Esophagus (tissue), 2 donors: ENCODE results near the gene CORO2A. TPM values are rescaled to one million over a fixed set of nuclear protein-coding genes. Genes with fewer than 3 reads are reported as not detected.
A peak's percentile ranks its signal among the peaks of the same experiment; 100 is the strongest.
"Not testable (repeated sequence)": the region's sequence is repeated elsewhere in the genome, so short reads cannot be mapped to it uniquely, and the experiment has no call there.

Experiments
- H3K27ac ChIP-seq, 2 donors: one replicate each; pipeline ENCODE4 v1.5.1; 2013; ENCODE audit warnings: low read depth in 2 of 2, mild to moderate bottlenecking in 2 of 2, inconsistent platforms in 1 of 2, low read length in 1 of 2, moderate library complexity in 1 of 2
- H3K27me3 ChIP-seq, 2 donors: one replicate each; pipeline ENCODE4 v1.6.1; 2013; ENCODE audit warnings: low read length in 2 of 2, control low read depth in 1 of 2, mild to moderate bottlenecking in 1 of 2; ENCODE audit not compliant: insufficient read depth in 2 of 2, control insufficient read depth in 1 of 2
- H3K36me3 ChIP-seq, 2 donors: one replicate each; pipeline ENCODE4 v1.6.1; 2013; ENCODE audit warnings: low read length in 1 of 2; ENCODE audit not compliant: control insufficient read depth in 2 of 2, insufficient read depth in 2 of 2
- H3K4me1 ChIP-seq, 2 donors: one replicate each; pipeline ENCODE4 v1.6.1; 2013; ENCODE audit warnings: low read length in 1 of 2; ENCODE audit not compliant: control insufficient read depth in 2 of 2, insufficient read depth in 2 of 2
- H3K4me3 ChIP-seq, 2 donors: one replicate each; pipeline ENCODE4 v1.5.1; 2013; ENCODE audit warnings: low read length in 2 of 2, mild to moderate bottlenecking in 2 of 2, low read depth in 1 of 2, moderate library complexity in 1 of 2
- H3K9me3 ChIP-seq, 2 donors: one replicate each; pipeline ENCODE4 v1.6.1; 2013; ENCODE audit warnings: mild to moderate bottlenecking in 2 of 2, low read depth in 1 of 2, low read length in 1 of 2, moderate library complexity in 1 of 2; ENCODE audit not compliant: control insufficient read depth in 2 of 2, insufficient read depth in 1 of 2
- WGBS, 2 donors: extraction: QIAGEN DNeasy Blood & Tissue Kit; methylation state at CpG; one replicate each; pipeline ENCODE4 v1.1.7; 2013; 5-methylcytosine and 5-hydroxymethylcytosine counted together
- polyA plus RNA-seq, 2 donors: library from polyadenylated mRNA; stranded (reverse); fragments of 200-250 nt; gene quantifications; one replicate each; pipeline ENCODE4 v1.2.3, GENCODE V29; 2013
- donor health status: healthy with polysubstance abuse.
- donor health status: Bipolar disorder and iron deficiency.

The CORO2A gene
- polyA plus RNA-seq, 2 donors, result 7.1 to 9.0 TPM

DNA sequence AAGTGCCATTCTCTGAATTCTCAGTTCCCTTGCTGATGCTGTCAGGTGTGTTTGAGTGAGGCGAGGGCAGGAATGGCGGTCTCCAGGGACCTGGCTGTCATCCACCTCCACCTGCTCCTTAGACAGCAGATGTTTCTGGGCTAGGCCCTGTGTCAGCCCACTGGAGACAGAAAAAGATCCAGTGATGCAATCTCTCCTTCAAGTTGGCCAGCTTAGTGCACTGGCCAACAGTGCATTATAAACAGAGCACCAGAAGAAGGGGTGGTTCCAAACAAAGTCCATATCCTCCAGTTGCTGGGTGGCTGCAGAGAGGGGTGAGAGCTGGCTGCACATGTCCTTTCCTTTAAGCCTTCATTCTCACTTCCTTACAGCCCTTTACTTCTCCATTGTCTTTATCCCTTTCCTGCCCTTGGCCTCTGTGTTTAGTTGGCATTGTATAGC lies 109.4 kb downstream of the CORO2A start:
- 93 to 96% methylated on average over 2 of the region's 2 CpGs for WGBS, 2 donors
- Histone ChIP-seq H3K4me1 (peaks cover 0 to 10% of the 10 kb centered on the region in 2 donors), H3K27me3 (no peaks in the 10 kb centered on the region), H3K27ac (peak overlapping the region in 1 of 2 donors; percentile 0), H3K9me3 (no peaks in the 10 kb centered on the region), H3K36me3 (peaks cover 6 to 26% of the 10 kb centered on the region in 2 donors), H3K4me3 (no peak overlapping the region)

DNA sequence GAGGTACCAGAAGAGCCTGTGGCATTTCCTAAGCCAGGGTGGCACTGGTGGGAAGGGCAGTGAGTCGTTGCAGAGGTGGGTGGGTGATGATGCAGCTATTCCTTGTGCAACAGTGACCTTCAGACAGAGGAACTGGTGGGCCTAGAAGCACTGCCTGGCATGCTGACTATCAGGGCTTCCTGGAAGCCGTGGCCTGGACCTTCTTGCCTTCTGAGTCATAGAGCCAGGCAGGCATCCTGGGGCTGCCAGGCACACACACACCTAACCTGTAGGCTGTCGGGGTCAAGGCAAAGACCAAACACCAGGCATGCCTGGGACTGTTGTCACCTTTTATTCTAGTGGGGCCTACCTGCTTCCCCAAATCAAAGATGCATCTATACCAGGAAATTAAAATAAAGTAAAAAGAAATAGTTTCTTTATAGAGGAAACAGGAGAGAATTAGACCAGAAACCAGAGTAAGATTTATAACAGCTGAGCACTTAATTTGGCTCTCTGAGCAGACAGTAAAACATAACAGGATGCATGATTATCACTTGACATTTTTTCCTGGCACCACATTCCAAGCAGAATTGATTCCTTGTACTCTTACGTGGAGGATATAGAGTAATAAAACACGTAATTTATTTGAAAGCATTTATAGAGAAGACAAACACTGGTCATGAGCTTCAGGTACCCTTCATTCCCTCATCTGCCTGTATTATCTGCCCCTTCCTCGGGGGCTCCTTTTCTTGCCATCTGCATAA lies 110.8 kb downstream of the CORO2A start:
- no peaks in the 10 kb centered on the region for H3K9me3 ChIP-seq
- peaks cover 6 to 29% of the 10 kb centered on the region in 2 donors for H3K36me3 ChIP-seq
- no peaks in the 10 kb centered on the region for H3K27me3 ChIP-seq
- H3K27ac ChIP-seq, result peak overlapping the region; percentile 20 to 79
- H3K4me1 ChIP-seq, result peaks cover 0 to 3% of the 10 kb centered on the region in 2 donors
- 58 to 65% methylated on average over 6 of the region's 6 CpGs for WGBS, 2 donors
- H3K4me3 ChIP-seq, result no peak overlapping the region

GRCh38 chr9:98080780-98081179 lies 111.7 kb downstream of the CORO2A start:
- no peaks in the 10 kb centered on the region for H3K27me3 ChIP-seq
- H3K4me3 ChIP-seq, result no peak overlapping the region
- no peaks in the 10 kb centered on the region for H3K9me3 ChIP-seq
- H3K4me1 ChIP-seq, result peaks cover 0 to 3% of the 10 kb centered on the region in 2 donors
- WGBS, 2 donors, result 90% methylated on average over 12 of the region's 12 CpGs
- H3K27ac ChIP-seq, result peak overlapping the region; percentile 20 to 79
- peaks cover 6 to 27% of the 10 kb centered on the region in 2 donors for H3K36me3 ChIP-seq

DNA sequence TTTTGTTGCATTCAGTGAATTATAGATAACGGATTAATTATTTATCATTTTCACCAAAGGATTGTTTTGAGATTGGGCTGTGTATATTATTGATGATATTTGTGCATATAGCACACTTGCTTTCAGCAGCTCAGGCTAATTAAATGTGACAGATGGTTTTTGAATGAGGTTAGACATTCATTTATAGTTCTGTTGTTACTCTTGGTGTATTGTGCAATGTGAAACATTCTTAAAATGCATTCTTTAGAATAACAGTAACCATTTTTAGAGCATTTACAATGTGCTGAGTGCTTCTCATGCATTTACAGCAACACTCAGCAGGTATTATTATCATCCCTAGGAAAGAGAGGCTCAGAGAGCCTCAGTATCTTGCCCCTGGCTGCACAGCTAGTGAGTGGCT lies 112.1 kb downstream of the CORO2A start:
- H3K4me3 ChIP-seq, result no peak overlapping the region
- 95 to 97% methylated on average over 1 of the region's 1 CpG for WGBS, 2 donors
- peaks cover 6 to 27% of the 10 kb centered on the region in 2 donors for H3K36me3 ChIP-seq
- no peaks in the 10 kb centered on the region for H3K9me3 ChIP-seq
- peaks cover 0 to 3% of the 10 kb centered on the region in 2 donors for H3K4me1 ChIP-seq
- H3K27ac ChIP-seq, result no peak overlapping the region
- H3K27me3 ChIP-seq, result no peaks in the 10 kb centered on the region

DNA sequence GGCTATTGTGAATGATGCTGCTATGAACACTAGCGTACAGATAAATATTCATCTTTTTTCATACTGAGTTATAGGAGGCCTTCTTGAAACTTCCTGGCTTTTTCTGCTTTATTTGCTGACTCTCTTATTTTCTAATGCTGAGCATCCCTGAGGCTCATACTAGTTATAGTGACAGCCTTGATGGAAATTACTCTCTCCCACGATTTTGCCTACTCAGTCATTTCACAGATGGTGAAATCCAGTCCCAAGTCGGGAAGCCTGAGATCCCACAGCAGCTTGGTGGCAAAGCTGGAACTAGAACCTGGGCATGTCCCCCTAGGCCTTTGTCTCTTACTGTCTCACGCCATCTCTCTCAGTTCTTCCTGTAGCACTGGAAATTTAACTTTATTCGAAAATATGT lies 113.5 kb downstream of the CORO2A start:
- no peak overlapping the region for H3K4me3 ChIP-seq
- H3K27me3 ChIP-seq, result no peaks in the 10 kb centered on the region
- peaks cover 6 to 24% of the 10 kb centered on the region in 2 donors for H3K36me3 ChIP-seq
- H3K4me1 ChIP-seq, result peaks cover 0 to 3% of the 10 kb centered on the region in 2 donors
- WGBS, 2 donors, result 79 to 80% methylated on average over 5 of the region's 5 CpGs
- no peaks in the 10 kb centered on the region for H3K9me3 ChIP-seq
- no peak overlapping the region for H3K27ac ChIP-seq

DNA sequence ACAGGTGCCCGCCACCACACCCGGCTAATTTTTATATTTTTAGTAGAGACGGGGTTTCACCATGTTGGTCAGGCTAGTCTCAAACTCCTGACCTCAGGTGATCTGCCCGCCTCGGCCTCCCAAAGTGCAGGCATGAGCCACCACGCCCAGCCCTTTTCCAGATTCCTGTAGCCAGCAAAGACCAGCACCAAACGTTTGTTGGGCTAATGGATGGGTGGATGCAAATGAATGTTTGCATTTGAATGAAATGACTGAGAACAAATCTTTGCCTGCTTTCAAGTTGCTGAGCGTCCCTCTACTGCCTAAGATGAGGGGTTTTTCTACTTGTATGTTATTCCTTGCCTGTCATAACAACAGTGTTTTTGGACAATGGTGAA lies 115.9 kb downstream of the CORO2A start:
- WGBS, 2 donors, result 83% methylated on average over 8 of the region's 8 CpGs
- H3K4me3 ChIP-seq, H3K27me3 ChIP-seq, H3K9me3 ChIP-seq, H3K27ac ChIP-seq: not testable (repeated sequence)
- peaks cover 0 to 13% of the 10 kb centered on the region in 2 donors for H3K4me1 ChIP-seq
- peaks cover 6 to 18% of the 10 kb centered on the region in 2 donors for H3K36me3 ChIP-seq

DNA sequence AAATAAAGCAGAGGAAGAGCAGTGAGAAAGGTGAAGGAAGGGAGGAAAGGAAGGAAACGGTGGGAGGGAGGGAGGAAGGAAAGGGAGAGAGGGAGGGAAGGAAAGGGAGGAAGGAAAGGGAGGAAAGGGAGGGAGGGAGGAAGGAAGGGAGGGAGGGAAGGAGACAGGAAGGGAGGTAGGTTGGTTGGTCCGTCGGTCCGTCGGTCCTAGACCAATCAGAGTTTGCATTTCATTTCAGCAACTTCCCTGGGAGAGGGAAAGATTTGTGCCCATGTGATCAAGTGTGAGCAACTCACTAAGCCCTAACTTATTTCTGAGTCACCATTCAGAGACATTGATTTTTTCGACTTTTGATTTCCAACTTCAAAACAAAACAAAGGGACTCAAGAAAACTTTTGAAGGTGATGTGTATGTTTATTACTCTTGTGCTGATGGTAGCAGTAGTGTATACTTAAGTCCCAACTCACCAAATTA lies 117.1 kb downstream of the CORO2A start:
- no peaks in the 10 kb centered on the region for H3K9me3 ChIP-seq
- H3K27me3 ChIP-seq, result no peaks in the 10 kb centered on the region
- peaks cover 0 to 11% of the 10 kb centered on the region in 2 donors for H3K4me1 ChIP-seq
- peaks cover 0 to 8% of the 10 kb centered on the region in 2 donors for H3K36me3 ChIP-seq
- no peak overlapping the region for H3K4me3 ChIP-seq
- peak overlapping the region; percentile 59 to 60 for H3K27ac ChIP-seq
- 22 to 28% methylated on average over 6 of the region's 6 CpGs for WGBS, 2 donors

DNA sequence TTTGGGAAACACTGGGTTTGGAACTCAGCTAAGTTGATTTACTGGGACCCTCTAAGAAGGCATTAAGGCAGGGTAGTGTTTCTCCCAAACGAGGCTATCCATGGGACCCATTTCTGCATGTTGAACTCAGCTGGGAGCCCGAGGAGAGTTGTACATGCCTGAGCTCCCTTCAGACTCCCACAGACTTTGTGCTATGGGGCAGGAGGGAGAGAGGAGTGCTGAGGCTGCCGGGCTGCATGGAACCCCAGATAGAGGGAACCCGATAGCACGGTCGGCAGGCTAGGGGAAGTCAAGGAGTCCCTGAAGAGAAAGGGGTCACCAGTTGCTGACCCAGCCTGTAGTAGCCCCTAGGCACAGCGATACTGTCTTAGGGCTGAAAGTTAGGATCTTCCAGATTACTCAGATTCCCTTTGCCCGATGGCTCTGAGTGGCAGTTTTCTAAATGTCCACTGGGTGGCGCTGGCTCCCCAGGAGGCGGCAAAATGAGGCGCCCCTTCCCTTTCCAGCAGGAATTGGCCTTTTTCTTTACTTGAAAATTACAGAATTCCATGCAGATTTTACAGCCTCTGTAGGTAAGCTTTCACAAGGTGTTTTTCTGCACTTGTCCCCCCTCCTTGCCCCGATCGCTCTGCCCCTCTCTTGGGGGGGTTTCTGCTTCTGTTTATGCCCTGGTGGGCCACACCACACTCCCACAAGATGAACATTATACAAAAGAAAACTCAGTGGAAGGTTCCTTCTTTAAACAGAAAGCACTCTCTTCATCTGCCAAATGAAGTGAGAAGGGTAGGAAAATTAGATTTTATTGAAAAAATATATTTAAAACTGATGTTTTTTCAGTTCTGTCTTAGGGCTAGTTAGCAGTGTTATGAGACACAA lies 118.1 kb downstream of the CORO2A start:
- no peaks in the 10 kb centered on the region for H3K27me3 ChIP-seq

GRCh38 chr9:98071737-98072136 lies 120.7 kb downstream of the CORO2A start:
- H3K9me3 ChIP-seq, result no peaks in the 10 kb centered on the region
- peak overlapping the region; percentile 91 to 92 for H3K27ac ChIP-seq
- H3K4me1 ChIP-seq, result peaks cover 0 to 11% of the 10 kb centered on the region in 2 donors
- 61 to 71% methylated on average over 9 of the region's 9 CpGs for WGBS, 2 donors
- H3K4me3 ChIP-seq, result no peak overlapping the region
- no peaks in the 10 kb centered on the region for H3K27me3 ChIP-seq
- H3K36me3 ChIP-seq, result no peaks in the 10 kb centered on the region

More for the DNA sequence above, 118.1 kb downstream of the CORO2A start:
- Histone ChIP-seq H3K36me3 (peaks cover 0 to 5% of the 10 kb centered on the region in 2 donors), H3K4me1 (peaks cover 0 to 11% of the 10 kb centered on the region in 2 donors), H3K27ac (peak overlapping the region; percentile 60 to 74), H3K4me3 (no peak overlapping the region), H3K9me3 (no peaks in the 10 kb centered on the region)
- WGBS, 2 donors, result 27 to 28% methylated on average over 13 of the region's 13 CpGs
